ENCODE measurements around the gene FNDC3A.

Gene FNDC3A

DNA sequence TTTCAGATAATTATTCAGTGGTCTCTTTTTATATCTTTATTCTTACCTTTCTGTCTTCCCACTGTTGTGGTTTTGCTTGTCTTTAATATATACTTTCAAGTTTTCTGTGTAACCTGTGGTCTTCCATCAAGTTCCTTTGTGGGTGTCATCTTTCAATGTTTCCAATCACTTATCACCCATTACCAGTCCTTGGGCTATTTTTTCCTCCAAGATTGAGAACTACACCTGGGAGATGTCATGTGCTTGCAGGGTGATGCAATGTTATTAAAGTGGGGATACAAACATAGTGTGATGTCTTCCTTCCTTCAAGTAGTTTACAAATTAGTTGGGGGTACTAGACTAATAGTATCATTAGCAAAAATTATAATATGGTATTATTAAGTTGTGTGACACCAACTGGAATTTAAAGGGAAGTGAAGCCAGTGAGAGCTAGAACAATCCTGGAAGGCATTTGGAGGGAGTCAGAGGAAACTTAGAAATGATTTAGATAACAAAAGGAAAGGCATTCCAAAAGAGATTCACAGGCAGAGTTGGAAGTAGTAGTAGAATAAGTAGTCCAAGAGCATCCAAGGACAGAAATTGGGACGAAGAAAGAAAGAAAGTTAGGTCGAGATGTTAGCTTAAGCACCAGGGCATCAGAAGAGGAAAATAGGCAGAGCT, 3.4 kb downstream of the FNDC3A start:
- no peaks in the 10 kb centered on the region for H3K27me3 ChIP-seq (ENCODE audit: control insufficient read depth, insufficient read depth, low read length)
- no peak for TF ChIP-seq CTCF (IDR thresholded peaks at IDR 0.05)

DNA sequence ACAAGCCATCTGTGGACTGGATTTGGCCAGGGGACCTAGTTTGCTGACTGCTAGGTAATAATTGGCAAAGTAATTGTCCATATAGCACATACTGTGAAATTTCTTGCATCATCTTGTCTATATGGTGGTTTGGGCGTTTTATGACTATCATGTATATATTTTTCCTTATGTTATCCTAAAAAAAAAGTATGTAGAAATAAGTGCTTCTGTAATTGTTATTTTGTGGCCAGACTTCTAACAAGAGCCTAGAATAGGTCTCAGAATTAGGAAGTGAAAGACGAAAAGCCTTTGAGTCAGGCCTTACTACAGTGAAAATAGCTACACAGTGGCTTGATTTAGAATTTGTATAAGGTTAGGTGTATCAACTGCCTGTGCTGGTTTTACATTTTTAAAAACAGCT, 4.2 kb downstream of the FNDC3A start:
- no peaks in the 10 kb centered on the region for H3K79me2 ChIP-seq
- no peaks in the 10 kb centered on the region for H3K27me3 ChIP-seq (ENCODE audit: control insufficient read depth, insufficient read depth, low read length)
- no peak overlapping the region for H3K27ac ChIP-seq
- no peak overlapping the region for H2AFZ ChIP-seq
- no peaks in the 10 kb centered on the region for H3K9me3 ChIP-seq (ENCODE audit: control insufficient read depth, low read length)
- H3K9ac ChIP-seq: no peak overlapping the region
- no peak overlapping the region for H3K4me3 ChIP-seq (ENCODE audit: low read depth, low read length)
- H3K4me2 ChIP-seq (ENCODE audit: low read length): no peak overlapping the region
- no peaks in the 10 kb centered on the region for H3K36me3 ChIP-seq (ENCODE audit: control insufficient read depth, insufficient read depth, low read length)
- TF ChIP-seq CTCF (IDR thresholded peaks at IDR 0.05): no peak
- H3K4me1 ChIP-seq: no peaks in the 10 kb centered on the region

More for the DNA sequence above, 3.4 kb downstream of the FNDC3A start:
- no peaks in the 10 kb centered on the region for H3K79me2 ChIP-seq
- H3K9ac ChIP-seq: no peak overlapping the region
- no peak overlapping the region for H3K4me2 ChIP-seq (ENCODE audit: low read length)
- H3K4me3 ChIP-seq (ENCODE audit: low read depth, low read length): no peak overlapping the region
- H2AFZ ChIP-seq: no peak overlapping the region
- no peaks in the 10 kb centered on the region for H3K9me3 ChIP-seq (ENCODE audit: control insufficient read depth, low read length)
- no peaks in the 10 kb centered on the region for H3K36me3 ChIP-seq (ENCODE audit: control insufficient read depth, insufficient read depth, low read length)
- no peaks in the 10 kb centered on the region for H3K4me1 ChIP-seq
- no peak overlapping the region for H3K27ac ChIP-seq

DNA sequence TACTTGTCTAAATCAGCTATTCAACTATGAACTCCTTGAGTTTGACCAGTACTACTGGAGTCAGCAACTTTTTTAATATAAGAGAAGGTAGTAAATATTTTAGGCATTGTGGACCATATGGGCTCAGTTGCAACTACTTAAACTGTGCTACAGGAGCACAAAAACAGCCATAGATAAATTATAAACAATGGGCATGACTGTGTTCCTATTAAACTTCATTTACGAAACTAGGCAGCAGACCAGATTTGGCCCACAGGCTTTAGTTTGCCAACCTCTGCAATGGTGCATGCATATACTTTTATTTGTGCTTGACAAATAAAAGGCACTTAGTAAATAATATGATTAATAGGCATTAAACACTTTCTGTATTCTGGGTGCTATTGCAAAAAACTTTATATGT, 7.6 kb downstream of the FNDC3A start:
- Histone ChIP-seq H3K4me3 (ENCODE audit: low read depth, low read length) (no peak overlapping the region), H3K9me3 (ENCODE audit: control insufficient read depth, low read length) (no peaks in the 10 kb centered on the region), H3K4me2 (ENCODE audit: low read length) (no peak overlapping the region), H2AFZ (no peak overlapping the region), H3K27me3 (ENCODE audit: control insufficient read depth, insufficient read depth, low read length) (no peaks in the 10 kb centered on the region), H3K9ac (no peak overlapping the region), H3K27ac (no peak overlapping the region), H3K36me3 (ENCODE audit: control insufficient read depth, insufficient read depth, low read length) (no peaks in the 10 kb centered on the region), H3K79me2 (no peaks in the 10 kb centered on the region), H3K4me1 (no peaks in the 10 kb centered on the region)
- TF ChIP-seq CTCF (IDR thresholded peaks at IDR 0.05): no peak

GRCh38 chr13:48985756-48986155, 10.0 kb downstream of the FNDC3A start:
- Histone ChIP-seq H3K27ac (no peak overlapping the region), H3K36me3 (ENCODE audit: control insufficient read depth, insufficient read depth, low read length) (no peaks in the 10 kb centered on the region), H3K9me3 (ENCODE audit: control insufficient read depth, low read length) (no peaks in the 10 kb centered on the region), H3K27me3 (ENCODE audit: control insufficient read depth, insufficient read depth, low read length) (no peaks in the 10 kb centered on the region), H3K4me2 (ENCODE audit: low read length) (no peak overlapping the region), H3K4me1 (no peaks in the 10 kb centered on the region), H3K79me2 (no peaks in the 10 kb centered on the region), H3K9ac (no peak overlapping the region), H2AFZ (no peak overlapping the region), H3K4me3 (ENCODE audit: low read depth, low read length) (no peak overlapping the region)
- TF ChIP-seq CTCF (IDR thresholded peaks at IDR 0.05): no peak

- TF ChIP-seq CTCF (IDR thresholded peaks at IDR 0.05): no peak
- Histone ChIP-seq H3K9me3 (ENCODE audit: control insufficient read depth, low read length) (no peaks in the 10 kb centered on the region), H3K4me3 (ENCODE audit: low read depth, low read length) (no peak overlapping the region), H3K4me1 (no peaks in the 10 kb centered on the region), H3K79me2 (no peaks in the 10 kb centered on the region), H3K36me3 (ENCODE audit: control insufficient read depth, insufficient read depth, low read length) (no peaks in the 10 kb centered on the region), H3K9ac (no peak overlapping the region), H3K27me3 (ENCODE audit: control insufficient read depth, insufficient read depth, low read length) (no peaks in the 10 kb centered on the region), H2AFZ (no peak overlapping the region), H3K4me2 (ENCODE audit: low read length) (no peak overlapping the region), H3K27ac (no peak overlapping the region)
These were observed 15.2 kb downstream of the FNDC3A start for GRCh38 chr13:48990900-48991299.
